GM20431 (cell line): ENCODE results near the gene DDX5.

Experiments used
- in situ Hi-C: fragments of 300-500 bp; cut with MseI, MboI; formaldehyde crosslinking; loops from one replicate; pipeline ENCODE4 v1.15.0; 2020; ENCODE audit warnings: low sequenced_read_pairs; ENCODE audit not compliant: unreplicated experiment

DDX5 gene

DNA sequence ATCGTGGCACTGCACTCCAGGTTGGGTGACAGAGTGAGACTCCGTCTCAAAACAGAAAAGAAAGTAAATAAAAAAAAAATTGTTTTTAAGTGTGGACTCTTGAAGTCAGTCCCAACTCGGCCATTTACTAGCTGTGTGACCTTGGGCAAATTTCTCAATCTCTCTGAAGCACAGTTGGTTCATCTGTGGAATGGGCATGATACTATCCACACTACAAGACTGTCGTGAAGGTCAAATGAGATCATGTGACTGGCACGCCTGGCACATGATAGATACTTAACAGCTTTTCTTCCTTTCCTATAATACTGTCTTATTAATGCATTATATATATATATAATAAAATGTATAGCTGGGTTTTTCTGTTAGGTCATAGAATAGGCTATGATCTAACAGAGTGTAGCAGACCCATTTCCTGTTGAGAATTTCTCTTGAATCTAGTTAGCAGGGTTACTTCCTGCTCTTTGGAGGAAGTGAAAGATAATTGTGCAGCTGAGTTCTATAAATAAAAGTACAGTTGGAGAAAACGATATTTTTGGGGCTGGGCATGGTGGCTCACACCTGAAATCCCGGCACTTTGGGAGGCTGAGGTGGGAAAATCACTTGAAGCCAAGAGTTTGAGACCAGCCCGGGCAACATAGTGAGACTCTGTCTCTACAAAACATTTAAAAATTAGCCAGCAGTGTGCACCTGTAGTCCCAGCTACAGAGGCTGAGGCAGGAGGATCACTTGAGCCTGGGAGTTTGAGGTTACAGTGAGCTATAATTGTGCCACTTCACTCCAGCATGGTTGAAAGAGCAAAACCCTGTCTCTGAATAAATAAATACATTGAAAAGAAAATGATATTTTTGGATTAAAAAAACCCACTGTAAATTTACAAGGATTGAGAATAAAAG lies 49.9 kb downstream of the DDX5 start:
- in situ Hi-C loops = no loop called here

DNA sequence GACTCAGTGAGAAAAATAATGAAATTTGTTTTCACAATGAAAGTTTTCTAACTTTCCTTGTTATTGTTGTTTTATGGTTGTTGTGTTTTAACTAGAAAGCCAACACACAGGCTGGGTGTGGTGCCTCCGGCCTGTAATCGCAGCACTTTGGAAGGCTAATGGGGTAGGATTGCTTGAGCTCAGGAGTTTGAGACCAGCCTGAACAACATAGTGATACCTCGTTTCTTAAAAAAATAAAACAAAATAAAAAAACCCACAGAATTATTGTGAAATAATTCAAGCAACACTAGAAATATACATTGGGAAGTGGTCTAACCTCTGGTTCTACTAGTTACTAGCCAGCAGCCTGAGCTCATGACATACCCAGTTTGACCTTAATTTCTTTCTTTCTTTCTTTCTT lies 56.5 kb downstream of the DDX5 start:
- in situ Hi-C loops = no loop called here

DNA sequence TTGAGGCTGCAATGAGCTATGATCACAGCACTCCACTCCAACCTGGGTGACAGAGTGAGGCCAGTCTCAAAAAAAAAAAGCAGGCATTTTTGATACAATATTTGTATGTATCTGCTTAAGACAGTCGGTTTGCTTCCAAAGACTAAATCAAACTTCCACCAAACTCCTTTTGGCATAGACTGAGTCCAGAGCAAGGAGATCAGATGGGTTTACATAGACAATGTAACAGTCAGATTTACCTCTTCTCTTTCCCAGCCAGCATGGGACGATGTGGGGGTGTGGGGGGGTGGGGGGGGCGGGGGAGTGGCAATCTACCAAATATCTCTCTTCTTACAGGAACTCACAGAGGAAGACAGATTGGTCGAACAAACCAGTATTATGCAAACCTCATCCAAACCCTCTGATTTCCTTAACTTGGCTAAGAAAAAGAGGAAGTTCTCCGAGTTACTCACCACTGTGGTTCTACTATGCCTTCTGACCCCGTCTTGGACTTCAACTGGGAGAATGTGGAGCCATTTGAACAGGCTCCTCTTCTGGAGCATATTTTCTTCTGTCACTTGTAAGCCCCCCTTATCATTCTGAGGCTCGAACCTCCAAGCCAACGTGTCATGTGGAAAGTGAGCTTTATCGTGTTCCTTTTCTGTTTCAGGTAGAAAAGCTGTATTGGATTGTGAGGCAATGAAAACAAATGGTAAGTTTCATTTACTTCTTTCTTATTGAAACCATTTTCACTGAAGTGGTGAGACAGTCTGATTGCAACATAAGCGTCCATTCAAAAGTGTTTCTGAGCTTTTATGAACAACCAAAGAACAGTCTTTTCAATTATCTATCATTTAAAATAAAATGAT lies 57.2 kb downstream of the DDX5 start, which contains the start of gene MILR1:
MILR1 (plus strand) TSS at position 451 of the 848 bp plus-strand sequence; CDS start at position 505, 54 bp downstream.
- in situ Hi-C loops = no loop called here
